ENCODE results near the gene TPSAB1. TPM values are rescaled to one million over a fixed set of nuclear protein-coding genes. Genes with fewer than 3 reads are reported as not detected.

TPSAB1 gene
- total RNA-seq, 2 donors from 2014 or later, result 30.4 to 62.1 TPM

- intact Hi-C loops (cut with DNase I), result no loop called here
- Histone ChIP-seq H3K36me3 (no peaks in the 10 kb centered on the region), H3K9me3 (no peaks in the 10 kb centered on the region), H3K27me3 (peaks cover 4% of the 10 kb centered on the region), H3K4me1 (peaks cover 1% of the 10 kb centered on the region), H3K4me3 (no peak overlapping the region), H3K9ac (ENCODE audit: low read depth in 2 of 2, low read length in 2 of 2) (no peak overlapping the region), H3K27ac (no peak overlapping the region)
- DNase-seq, result no peak
- no peak for TF ChIP-seq CTCF (IDR thresholded peaks at IDR 0.05)
These were observed 36.7 kb downstream of the TPSAB1 start for GRCh38 chr16:1277151-1277598.

GRCh38 chr16:1277617-1278282 is 37.2 kb downstream of the TPSAB1 start:
- H3K27ac ChIP-seq, result no peak overlapping the region
- H3K9ac ChIP-seq (ENCODE audit: low read depth in 2 of 2, low read length in 2 of 2), result no peak overlapping the region
- H3K4me3 ChIP-seq, result no peak overlapping the region
- TF ChIP-seq CTCF (IDR thresholded peaks at IDR 0.05), result no peak
- intact Hi-C loops (cut with DNase I), result no loop called here
- H3K36me3 ChIP-seq, result no peaks in the 10 kb centered on the region
- DNase-seq, result no peak
- H3K9me3 ChIP-seq, result no peaks in the 10 kb centered on the region
- peaks cover 4% of the 10 kb centered on the region for H3K27me3 ChIP-seq
- no peaks in the 10 kb centered on the region for H3K4me1 ChIP-seq

GRCh38 chr16:1278477-1278876 is 38.0 kb downstream of the TPSAB1 start:
- no peak overlapping the region for H3K4me3 ChIP-seq
- DNase-seq, result no peak
- TF ChIP-seq CTCF (IDR thresholded peaks at IDR 0.05), result no peak
- H3K9ac ChIP-seq (ENCODE audit: low read depth in 2 of 2, low read length in 2 of 2), result no peak overlapping the region
- H3K27ac ChIP-seq, result no peak overlapping the region
- H3K27me3 ChIP-seq, result peaks cover 4% of the 10 kb centered on the region
- no peaks in the 10 kb centered on the region for H3K36me3 ChIP-seq
- intact Hi-C loops (cut with DNase I), result no loop called here
- H3K9me3 ChIP-seq, result no peaks in the 10 kb centered on the region
- H3K4me1 ChIP-seq, result no peaks in the 10 kb centered on the region

- intact Hi-C loops (cut with DNase I), result no loop called here
- peaks cover 4% of the 10 kb centered on the region for H3K27me3 ChIP-seq
- no peak for DNase-seq
- H3K4me1 ChIP-seq, result no peaks in the 10 kb centered on the region
- no peak overlapping the region for H3K27ac ChIP-seq
- TF ChIP-seq CTCF (IDR thresholded peaks at IDR 0.05), result no peak
- H3K9ac ChIP-seq (ENCODE audit: low read depth in 2 of 2, low read length in 2 of 2), result no peak overlapping the region
- no peak overlapping the region for H3K4me3 ChIP-seq
- no peaks in the 10 kb centered on the region for H3K9me3 ChIP-seq
- no peaks in the 10 kb centered on the region for H3K36me3 ChIP-seq
These were observed 38.8 kb downstream of the TPSAB1 start for GRCh38 chr16:1279081-1279944.

- Histone ChIP-seq H3K27ac (no peak overlapping the region), H3K9ac (ENCODE audit: low read depth in 2 of 2, low read length in 2 of 2) (no peak overlapping the region), H3K4me3 (no peak overlapping the region), H3K9me3 (no peaks in the 10 kb centered on the region), H3K27me3 (peaks cover 4% of the 10 kb centered on the region), H3K4me1 (no peaks in the 10 kb centered on the region), H3K36me3 (no peaks in the 10 kb centered on the region)
- TF ChIP-seq CTCF (IDR thresholded peaks at IDR 0.05), result no peak
- no peak for DNase-seq
- intact Hi-C loops (cut with DNase I), result no loop called here
These were observed 39.6 kb downstream of the TPSAB1 start for GRCh38 chr16:1279945-1280589.

Measured in colonic mucosa (tissue), 4 donors.